HEK293T (cell line): ENCODE data around the gene TMOD1.
"Not testable (repeated sequence)": the region's sequence is repeated elsewhere in the genome, so short reads cannot be mapped to it uniquely, and the experiment has no call there.

Experiments
- BHLHE40 ChIP-seq: fragments of 450-650 bp; IDR thresholded peaks from 2 replicates; pipeline ENCODE4 v1.6.1; 2016; ENCODE audit warnings: mild to moderate bottlenecking, moderate library complexity, borderline replicate concordance
- CTBP1 ChIP-seq: fragments of 450-650 bp; IDR thresholded peaks from 2 replicates; pipeline ENCODE4 v1.6.1; 2016; ENCODE audit warnings: borderline replicate concordance
- HDGF ChIP-seq: fragments of 450-650 bp; IDR thresholded peaks from 2 replicates; pipeline ENCODE4 v1.6.1; 2017; ENCODE audit warnings: antibody characterized with exemption, borderline replicate concordance
- L3MBTL2 ChIP-seq: fragments of 450-650 bp; conservative IDR thresholded peaks from 2 replicates; pipeline ENCODE4 v1.6.1; 2016; ENCODE audit warnings: mild to moderate bottlenecking
- SP1 ChIP-seq: fragments of 450-650 bp; IDR thresholded peaks from 2 replicates; pipeline ENCODE4 v1.6.1; 2017
- SUZ12 ChIP-seq: fragments of 450-650 bp; IDR thresholded peaks from 2 replicates; pipeline ENCODE4 v1.6.1; 2016; ENCODE audit warnings: mild to moderate bottlenecking
- TARDBP ChIP-seq: fragments of 450-650 bp; IDR thresholded peaks from 2 replicates; pipeline ENCODE4 v1.6.1; 2016
- TF ChIP-seq, protein P1 (sequence below): fragments of 450-650 bp; IDR thresholded peaks from 2 replicates; pipeline ENCODE4 v1.6.1; 2016

DNA sequence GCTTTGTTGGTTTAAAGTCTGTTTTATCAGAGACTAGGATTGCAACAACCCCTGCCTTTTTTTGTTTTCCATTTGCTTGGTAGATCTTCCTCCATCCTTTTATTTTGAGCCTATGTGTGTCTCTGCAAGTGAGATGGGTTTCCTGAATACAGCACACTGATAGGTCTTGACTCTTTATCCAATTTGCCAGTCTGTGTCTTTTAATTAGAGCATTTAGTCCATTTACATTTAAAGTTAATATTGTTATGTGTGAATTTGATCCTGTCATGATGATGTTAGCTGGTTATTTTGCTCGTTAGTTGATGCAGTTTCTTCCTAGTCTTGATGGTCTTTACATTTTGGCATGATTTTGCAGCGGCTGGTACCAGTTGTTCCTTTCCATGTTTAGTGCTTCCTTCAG, 83.3 kb downstream of the TMOD1 start:
- not testable (repeated sequence) for TF ChIP-seq BHLHE40, SP1, TARDBP, SUZ12, HDGF, L3MBTL2, CTBP1
- TF ChIP-seq, protein P1, sequence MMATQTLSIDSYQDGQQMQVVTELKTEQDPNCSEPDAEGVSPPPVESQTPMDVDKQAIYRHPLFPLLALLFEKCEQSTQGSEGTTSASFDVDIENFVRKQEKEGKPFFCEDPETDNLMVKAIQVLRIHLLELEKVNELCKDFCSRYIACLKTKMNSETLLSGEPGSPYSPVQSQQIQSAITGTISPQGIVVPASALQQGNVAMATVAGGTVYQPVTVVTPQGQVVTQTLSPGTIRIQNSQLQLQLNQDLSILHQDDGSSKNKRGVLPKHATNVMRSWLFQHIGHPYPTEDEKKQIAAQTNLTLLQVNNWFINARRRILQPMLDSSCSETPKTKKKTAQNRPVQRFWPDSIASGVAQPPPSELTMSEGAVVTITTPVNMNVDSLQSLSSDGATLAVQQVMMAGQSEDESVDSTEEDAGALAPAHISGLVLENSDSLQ, result not testable (repeated sequence)
